ENCODE data around the gene MLLT3.
"Not testable (repeated sequence)": the region's sequence is repeated elsewhere in the genome, so short reads cannot be mapped to it uniquely, and the experiment has no call there.

The MLLT3 gene

DNA sequence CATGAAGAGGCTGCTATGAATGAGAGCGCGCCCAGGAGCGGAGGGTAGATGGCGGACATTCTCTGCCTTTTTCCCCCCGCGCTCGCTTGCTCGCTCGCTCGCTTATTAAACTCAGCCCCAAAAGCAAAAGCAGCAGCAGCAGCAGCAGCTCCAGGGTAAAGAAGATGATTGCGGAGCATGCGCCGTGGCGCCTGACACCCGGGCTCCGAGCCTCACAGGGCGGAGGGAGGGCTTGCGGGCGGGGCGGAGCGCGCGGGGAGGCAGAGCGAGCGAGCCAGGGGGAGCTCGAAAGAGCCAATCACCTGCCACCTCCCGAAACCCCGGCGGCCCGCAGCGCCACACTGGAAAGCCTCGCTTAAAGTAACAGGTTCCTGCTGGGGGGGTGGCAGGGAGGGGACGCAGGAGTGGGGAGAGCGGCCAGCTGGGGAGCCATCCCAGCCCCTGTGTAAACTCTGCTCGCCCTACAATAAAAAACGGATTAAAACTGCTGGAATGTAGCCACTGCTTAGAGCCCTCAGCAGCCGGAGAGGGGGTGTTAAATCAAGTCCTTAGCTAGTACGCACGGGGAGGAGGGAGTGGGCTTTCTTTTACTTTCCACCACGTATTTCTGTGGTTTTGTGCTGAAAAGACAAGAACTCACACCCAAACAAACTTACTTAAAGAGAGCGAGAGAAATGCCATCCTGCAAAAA lies at the start of gene MLLT3:
Gene MLLT3, minus strand, starts transcription at position 170 of the 691 bp plus-strand sequence.
- peak; percentile 96 to 98 (median 96) for DNase-seq

DNA sequence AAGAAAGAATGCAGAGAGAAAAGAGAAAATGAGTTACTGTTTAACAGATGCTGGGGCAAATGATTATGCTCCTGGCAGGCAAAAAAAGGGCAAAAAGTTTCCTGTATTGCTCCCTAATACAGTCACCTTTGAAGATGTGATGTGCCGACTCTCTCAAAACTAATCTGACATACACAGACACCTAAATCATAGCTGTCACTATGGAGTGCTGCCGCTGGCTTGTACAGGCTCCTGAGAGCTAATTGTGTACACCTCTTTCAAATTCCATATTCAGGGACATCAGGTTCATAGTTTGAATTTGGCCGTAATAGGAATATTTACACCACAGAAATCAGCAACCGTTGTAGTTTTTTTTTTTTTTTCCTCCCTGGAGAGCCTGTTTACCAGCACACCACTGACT lies 49.3 kb upstream of the MLLT3 start:
- DNase-seq, result no peak

DNA sequence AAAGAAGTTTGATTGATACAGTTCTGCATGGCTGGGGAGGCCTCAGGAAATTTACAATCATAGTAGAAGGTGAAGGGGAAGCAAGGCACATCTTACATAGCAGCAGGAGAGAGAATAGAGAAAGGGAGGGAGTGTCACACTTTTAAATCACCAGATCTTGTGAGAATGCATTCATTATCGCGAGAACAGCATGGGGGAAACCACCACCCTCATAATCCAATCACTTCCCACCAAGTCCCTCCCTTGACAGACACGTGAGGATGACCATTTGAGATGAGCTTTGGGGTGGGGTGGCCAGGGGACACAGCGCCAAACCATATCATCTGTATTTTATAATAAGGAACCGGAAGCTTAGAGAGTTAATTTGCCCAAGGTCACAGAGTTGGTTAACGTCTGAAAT lies 48.1 kb upstream of the MLLT3 start:
- no peak for DNase-seq

DNA sequence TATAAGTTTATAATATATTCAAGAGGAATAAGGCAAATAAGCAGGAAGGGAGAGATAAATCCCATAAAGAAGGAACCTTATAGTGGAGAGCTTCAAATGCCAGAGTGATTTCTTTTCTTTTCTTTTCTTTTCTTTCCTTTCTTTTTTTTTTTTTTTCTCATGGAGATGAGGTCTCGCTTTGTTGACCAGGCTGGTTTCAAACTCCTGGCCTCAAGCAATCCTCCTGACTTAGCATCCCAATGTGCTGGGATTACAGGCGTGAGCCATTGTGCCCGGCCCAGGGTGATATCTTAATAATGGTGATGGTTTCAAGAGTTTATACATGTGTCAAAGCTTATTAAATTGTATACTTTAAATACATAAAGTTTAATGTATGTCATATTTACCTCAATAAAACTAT lies 42.2 kb upstream of the MLLT3 start:
- no peak for DNase-seq

DNA sequence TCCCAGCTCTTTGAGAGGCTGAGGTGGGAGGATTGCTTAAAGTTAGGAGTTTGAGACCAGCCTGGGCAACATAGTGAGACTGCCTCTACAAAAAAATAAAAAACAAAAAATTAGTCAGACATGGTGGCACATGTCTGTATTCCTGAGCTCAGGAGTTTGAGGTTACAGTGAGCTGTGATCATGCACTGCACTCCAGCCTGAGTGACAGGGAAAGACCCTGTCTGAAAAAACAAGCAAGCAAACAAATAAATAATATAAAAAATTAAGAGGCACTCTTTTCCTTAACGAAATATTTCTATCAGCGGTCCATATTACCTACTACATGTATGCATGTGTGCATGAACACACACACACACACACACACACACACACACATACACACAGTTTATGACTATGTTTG lies 40.8 kb upstream of the MLLT3 start:
- DNase-seq, result no peak

DNA sequence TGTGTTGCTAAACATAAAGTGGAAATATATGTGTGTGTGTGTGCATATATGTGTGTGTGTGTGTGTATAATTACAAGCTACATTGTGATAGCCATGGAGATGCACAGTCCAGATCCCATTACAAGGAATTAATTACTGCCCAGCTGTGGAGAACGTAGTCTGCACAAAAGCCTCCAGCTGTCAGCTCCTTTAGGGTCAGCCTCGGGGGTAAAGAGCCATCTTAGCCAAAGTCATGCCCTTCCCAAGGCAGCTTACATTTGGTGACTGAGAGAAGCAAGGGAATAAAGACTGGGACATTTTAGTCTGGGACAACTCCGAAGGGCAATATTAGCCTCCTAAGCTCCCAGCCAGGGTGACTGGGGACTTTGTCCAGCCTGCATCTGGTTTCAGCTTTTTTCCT lies 39.9 kb upstream of the MLLT3 start:
- no peak for DNase-seq

DNA sequence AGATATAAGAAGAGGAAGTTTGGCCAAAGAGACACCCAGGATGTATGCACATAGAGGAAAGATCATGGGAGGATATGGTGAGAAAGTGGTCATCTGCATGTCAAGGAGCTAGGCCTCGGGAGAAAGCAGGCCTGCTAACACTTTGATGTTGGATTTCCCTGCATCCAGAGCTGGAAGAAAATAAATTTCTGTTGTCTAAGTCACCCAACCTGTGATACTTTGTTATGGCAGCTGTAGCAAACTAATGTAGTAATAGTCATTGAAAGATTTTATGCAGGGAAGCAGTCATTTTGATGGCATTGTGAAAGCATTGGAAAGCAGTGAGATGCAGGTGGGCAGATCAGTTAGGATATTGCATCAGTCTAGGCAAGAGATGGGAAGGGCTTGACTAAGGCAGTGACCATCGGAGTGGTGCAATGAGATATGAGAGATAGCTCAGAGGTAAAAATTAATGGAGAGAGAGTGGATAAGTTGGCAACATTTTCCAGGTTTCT lies 37.2 kb upstream of the MLLT3 start:
- DNase-seq, result no peak

DNA sequence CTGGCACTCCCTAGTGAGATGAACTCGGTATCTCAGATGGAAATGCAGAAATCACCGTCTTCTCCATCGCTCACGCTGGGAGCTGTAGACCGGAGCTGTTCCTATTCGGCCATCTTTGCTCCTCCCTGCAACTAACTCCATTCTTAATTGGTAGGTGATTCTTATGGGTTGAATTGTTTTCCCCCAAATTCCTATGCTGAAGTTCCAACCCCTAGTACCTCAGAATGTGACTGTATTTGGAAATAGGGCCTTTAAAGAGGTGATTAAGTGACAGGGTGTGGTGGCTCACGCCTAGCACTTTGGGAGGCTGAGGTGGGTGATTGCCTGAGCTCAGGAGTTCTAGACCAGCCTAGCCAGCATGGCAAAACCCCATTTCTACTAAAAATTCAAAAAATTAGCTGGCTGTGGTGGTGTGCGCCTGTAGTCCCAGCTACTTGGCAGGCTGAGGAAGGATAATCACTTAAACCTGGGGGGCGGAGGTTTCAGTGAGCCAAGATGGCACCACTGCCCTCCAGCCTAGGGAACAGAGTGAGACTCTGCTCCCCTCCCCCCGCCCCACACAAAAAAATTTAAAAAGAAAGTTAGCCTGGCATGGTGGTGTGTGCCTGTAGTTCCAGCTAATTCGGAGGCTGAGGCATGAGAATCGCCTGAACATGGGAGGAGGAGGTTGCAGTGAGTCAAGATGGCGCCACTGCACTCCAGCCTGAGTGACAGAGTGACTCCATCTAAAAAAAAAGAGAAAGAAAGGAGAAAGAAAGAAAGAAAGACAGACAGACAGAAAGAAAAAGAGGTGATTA lies 36.6 kb upstream of the MLLT3 start:
- no peak for DNase-seq

DNA sequence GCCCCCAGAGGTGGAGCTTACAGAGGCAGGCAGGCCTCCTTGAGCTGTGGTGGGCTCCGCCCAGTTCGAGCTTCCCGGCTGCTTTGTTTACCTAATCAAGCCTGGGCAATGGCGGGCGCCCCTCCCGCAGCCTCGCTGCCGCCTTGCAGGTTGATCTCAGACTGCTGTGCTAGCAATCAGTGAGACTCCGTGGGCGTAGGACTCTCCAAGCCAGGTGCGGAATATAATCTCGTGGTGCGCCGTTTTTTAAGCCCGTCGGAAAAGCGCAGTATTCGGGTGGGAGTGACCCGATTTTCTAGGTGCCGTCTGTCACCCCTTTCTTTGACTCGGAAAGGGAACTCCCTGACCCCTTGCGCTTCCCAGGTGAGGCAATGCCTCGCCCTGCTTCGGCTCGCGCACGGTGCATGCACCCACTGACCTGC lies 36.0 kb upstream of the MLLT3 start:
- not testable (repeated sequence) for DNase-seq

DNA sequence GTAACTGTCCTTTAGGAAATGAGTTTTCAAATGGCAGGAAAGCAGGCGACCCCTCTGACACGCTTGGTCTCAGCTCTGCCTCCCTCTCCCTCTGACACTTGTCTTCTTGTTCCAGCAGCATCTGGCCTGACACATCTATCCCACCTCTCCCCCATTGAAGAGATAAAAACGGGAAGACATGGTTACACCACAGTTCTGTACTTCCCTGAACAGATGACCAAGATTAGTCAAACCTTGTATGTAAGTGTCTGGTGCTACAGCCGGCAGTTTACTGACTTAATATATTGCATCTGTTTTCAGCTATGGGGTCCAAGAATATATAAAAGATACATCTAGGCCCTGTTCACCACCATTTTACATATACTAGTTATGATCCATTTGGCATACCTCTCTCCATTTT lies 29.6 kb upstream of the MLLT3 start:
- peak; percentile 44 to 61 (median 60) for DNase-seq

DNA sequence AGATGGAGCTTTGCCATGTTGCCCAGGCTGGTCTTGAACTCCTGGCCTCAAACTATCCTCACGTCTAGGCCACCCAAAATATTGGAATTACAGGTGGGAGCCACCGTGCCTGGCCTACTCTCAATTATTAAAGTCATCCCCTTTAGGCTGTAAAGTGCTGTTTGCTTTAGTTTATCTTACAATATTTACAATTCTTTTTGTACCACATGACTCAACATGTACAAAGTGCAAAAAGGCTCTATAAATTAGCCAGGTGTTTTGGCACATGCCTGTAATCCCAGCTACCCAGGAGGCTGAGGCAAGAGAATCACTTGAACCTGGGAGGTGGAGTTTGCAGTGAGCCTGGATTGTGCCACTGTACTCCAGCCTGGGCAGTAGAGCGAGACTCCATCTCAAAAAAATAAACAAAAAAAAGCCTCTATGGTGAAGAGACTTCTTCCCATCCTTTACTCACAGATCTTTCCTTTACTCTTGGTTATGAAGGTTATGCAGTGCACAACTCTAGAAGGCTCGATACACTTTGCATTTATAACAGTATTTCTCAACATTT lies 28.5 kb upstream of the MLLT3 start:
- DNase-seq, result no peak

DNA sequence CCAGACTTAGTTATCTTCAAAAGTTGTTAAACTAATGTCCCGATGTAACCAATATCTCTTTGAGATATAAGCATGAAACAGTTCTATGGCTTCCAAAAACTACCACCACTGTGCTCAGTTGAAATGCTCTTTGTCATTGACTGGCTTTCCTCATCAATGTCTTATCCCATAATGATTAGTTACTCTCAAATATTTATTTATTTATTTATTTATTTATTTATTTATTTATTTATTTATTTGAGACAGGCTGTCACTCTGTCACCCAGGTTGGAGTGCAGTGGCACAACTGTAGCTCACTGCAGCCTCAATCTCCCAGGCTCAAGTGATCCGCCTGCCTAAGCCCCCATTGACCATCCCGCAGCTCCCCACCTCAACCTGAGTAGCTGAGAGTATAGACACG lies 28.0 kb upstream of the MLLT3 start:
- DNase-seq, result no peak

DNA sequence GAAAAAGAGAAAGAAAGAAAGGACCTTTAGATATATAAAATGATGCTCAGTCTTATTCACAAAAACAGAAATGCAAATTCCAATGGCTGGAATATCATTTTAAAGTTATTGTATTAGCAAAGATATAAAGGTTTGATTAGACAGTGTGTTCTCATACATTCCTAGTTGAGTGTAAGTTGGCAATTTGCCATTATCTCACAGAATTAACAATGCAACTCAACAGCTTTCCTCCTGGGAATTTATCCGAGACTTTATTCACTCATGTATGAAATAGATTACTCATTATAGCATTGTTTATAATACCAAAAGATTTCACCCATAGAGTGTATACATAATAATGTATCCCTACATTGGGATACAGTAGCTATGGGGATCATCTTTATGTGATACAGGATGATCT lies 27.1 kb upstream of the MLLT3 start:
- DNase-seq, result no peak

DNA sequence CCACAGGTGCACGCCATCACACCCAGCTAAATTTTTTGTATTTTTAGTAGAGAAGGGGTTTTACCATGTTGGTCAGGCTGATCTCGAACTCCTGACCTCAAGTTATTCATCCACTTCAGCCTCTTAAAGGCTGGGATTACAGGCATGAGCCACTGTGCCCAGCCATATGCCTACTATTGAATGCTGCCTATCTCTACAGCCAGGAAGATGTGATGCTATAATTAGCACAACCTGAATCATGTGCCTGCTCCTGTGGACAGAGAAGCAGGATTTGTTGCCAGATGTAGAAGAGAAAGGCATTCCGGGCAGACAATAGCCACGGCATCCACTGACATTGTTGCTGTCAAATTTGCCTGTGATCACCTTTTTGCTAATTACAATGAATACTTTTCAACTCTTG lies 24.4 kb upstream of the MLLT3 start:
- no peak for DNase-seq

DNA sequence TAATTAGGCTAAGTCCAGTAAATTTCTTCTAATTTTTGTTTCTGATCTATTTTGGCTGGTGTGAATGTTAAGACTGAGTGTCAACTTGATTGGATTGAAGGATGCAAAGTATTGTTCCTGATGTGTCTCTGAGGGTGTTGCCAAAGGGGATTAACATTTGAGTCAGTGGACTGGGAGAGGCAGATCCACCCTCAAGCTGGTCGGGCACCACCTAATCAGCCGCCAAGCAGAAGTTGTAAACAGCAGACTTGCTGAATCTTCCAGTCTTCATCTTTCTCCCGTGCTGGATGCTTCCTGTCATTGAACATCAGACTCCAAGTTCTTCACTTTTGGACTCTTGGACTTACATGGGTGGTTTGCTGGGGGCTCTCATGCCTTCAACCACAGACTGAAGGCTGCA lies 21.4 kb upstream of the MLLT3 start:
- no peak for DNase-seq

DNA sequence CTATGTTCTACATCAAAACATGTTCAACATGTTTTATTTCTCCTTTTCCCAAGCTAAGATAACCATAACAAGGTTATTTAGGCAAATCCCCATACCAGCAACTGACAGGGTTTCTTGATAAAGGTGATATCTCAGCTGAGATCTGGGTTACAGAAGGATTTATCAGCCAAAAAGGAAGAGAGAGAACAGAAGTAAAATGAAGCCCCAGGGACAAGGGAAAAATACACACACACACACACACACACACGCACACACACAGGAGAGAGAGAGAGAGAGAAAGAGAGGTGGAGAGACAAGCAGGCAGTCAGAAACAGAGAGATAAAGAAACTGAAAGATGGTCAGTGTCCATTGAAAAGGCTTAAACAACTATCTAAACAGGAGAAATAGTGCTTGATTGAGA lies 19.7 kb upstream of the MLLT3 start:
- no peak for DNase-seq

DNA sequence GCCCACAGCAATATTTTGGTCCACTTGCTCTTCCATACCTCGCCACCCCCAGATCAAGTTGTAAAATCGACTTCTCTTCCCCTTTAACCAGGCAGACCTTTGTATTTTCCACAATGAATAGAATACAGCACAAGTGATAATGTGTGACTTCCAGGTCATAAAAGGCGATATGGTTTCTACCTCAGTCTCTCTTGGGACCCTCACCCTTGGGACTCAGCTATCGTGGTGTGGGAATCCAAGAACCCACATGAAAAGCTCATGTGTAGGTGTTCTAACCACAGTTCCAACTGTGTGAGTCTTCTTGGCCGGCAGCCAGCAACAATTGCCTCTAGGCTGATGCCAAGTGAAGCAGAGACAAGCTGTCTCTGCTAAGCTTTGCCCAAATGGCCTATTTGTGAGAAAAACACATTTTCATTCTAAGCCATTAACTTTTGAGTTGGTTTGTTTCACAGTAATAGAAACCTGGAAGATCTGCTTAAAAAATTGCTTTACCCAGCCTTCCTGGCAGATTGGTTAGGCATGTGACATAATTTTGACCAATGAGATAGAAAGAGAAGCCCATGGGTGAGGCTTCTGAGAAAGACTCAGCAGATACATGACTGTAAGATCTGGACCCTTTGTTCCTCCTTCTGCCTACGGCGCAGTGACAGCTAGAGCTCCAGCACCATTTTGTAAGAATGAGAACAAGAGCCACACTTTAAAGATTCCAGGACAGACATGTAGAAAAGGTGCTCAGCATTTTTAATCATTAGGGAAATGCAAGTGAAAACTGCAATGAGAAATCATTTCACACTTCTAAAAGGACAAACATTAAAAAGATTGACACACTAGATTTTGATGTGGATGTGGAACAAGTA lies 18.3 kb upstream of the MLLT3 start:
- no peak for DNase-seq

DNA sequence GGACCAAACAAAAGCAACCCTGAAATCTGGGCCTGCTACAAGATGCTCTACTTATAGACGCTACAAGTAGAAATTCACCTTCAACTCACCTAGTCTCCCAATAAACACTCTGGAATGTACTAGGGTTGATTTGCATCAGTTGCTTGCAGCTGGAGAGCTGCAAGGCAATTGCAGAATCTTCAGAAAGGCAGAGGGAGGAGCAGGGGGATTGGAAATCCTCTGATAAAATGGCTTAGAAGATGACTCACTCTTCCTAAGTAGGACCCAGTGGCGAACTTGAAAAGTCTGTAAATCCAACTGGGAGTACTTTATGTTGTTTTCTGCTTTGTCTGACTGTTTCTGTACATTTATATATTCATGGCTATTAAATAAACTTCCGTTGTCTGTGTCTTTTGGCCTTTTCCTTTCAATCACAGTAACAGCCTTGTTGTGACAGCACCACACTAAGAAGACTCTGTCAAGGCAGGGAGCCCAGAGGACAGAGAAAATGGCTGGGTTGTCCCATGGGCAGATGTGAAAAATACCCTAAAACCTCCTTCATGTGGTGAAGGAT lies 14.7 kb upstream of the MLLT3 start:
- DNase-seq, result no peak

DNA sequence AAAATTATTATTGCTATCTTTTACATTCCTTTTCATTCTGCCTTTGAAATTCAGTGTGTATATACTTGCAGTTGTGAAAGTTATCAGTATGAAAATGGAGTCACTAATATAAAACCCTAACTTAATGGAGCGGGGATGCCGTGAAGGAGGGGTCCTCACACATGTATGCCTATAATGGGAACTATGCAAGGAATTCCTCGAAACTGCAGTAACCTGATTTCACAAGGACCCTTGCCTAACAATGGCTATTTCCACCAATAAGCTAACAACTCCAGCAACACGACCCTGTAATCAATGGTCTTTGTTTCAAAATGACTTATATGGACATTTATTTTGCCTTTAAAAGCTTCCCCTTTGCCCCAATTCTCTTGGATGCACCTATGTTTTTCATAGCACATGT lies 12.6 kb upstream of the MLLT3 start:
- DNase-seq, result no peak

DNA sequence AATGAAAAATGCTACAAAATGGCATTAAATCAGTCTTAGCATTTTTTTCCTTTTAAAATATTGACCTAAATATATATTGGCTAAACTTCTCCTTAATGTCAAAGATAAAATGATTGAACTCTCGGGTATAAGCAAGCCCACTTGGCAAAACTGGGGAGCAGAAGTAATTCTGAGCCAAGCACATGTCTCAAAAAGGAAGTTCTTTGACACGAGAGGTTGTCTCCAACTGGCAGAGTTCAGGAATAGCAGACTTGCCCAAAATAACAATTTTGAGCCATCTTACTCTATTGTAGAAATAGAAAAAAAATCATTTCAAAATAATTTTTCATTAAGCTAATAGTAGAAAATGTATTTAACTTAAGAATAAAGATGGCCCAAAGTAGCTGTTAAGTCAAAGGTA lies 10.4 kb upstream of the MLLT3 start:
- peak in 2 of 3 donors; percentile 15 to 23 for DNase-seq

DNA sequence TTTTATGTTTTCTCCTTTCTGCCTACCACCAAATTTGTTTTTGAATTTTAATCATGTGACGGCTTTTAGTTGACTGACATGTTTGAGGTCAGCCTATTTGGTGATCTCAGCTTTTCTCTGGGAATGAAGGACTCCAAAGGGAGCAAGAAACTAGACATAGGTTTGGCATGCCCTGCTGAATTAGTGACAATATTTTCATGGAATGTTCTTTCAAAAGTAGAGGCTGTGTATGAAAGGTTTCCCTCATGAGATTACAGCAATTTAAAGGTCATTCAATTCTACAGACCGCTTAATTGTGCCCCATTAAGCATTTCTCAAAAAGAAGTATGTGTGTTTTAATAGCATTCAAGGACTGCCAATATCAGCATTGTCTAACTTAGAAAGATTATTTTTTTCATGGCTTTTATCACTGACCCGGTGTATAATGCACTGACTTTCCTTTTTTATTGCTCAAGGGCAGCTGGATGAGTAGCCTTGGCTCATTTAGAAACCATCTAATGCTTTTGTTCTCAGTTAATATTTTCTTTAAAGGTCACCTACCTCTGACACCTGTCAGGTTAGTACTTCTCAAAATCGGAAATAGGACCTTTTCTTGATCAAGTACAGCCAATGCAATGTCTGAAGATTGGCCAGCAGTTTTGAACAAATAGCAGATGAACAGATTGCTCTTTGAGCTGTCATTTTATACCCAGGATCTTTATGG lies 8.1 kb upstream of the MLLT3 start:
- DNase-seq, result no peak

DNA sequence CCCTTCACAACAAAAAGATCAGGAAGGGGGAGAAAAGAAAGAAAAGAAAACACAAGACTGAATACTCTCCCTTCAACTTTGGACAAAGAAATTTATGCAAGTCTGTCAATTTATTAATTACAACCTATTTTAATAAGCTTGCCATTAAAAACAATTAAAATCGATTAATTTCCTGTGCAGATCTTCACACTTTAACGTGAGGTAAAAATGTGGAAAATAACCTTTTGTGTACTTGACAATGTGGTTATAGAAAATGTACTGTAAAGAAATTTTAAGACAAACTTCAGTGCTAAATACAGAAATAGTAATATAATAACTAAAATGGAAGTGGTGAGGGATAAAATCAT lies 2.7 kb upstream of the MLLT3 start:
- DNase-seq, result no peak
